SK-N-MC (cell line): ENCODE results near the gene ACTN1.

Source experiments
- DNase-seq: peaks from one replicate; pipeline ENCODE4 v3.0.0-alpha.2; 2011; ENCODE audit warnings: low read depth, low spot score
- H3K27ac ChIP-seq: fragments of 200-600 bp; sonication (generic); 2 replicates; pipeline ENCODE4 v1.5.1; 2016; ENCODE audit warnings: mixed run types
- H3K36me3 ChIP-seq: fragments of 200-600 bp; sonication (generic); 2 replicates; pipeline ENCODE4 v1.6.1; 2017; ENCODE audit warnings: antibody characterized with exemption, low read length, mixed read lengths; ENCODE audit not compliant: insufficient read depth
- H3K4me3 ChIP-seq: fragments of 200-600 bp; sonication (generic); 2 replicates; pipeline ENCODE4 v1.5.1; 2016
- H3K9ac ChIP-seq: fragments of 200-600 bp; sonication (generic); 2 replicates; pipeline ENCODE4 v1.8.0; 2017; ENCODE audit warnings: mixed run types, mixed read lengths; ENCODE audit not compliant: insufficient read length
- H3K9me3 ChIP-seq: fragments of 200-600 bp; sonication (generic); 2 replicates; pipeline ENCODE4 v1.6.1; 2017; ENCODE audit warnings: low read depth, mild to moderate bottlenecking, antibody characterized with exemption, low read length, moderate library complexity, mixed read lengths
- EZH2 ChIP-seq: fragments of 200-600 bp; sonication (generic); IDR thresholded peaks from one replicate; pipeline ENCODE4 v1.6.1; 2017; ENCODE audit warnings: antibody characterized with exemption
- FOXP2 ChIP-seq: optimal IDR thresholded peaks from 2 replicates; pipeline ENCODE3; 2011; ENCODE audit warnings: mild to moderate bottlenecking, moderate library complexity; ENCODE audit not compliant: insufficient read depth; ENCODE audit errors: extremely low read length, control extremely low read depth
- POLR2AphosphoS5 ChIP-seq: IDR thresholded peaks from 2 replicates; pipeline ENCODE4 v1.6.1; 2012; ENCODE audit warnings: mild to moderate bottlenecking, low read depth, low read length, borderline replicate concordance

The ACTN1 gene

GRCh38 chr14:68885226-68886108, 93.6 kb downstream of the ACTN1 start:
- no peak for TF ChIP-seq POLR2AphosphoS5
- no peak for TF ChIP-seq FOXP2
- no peak for TF ChIP-seq EZH2
- peaks cover 15% of the 10 kb centered on the region for H3K36me3 ChIP-seq
- no peak for DNase-seq
- H3K27ac ChIP-seq = no peak overlapping the region
- H3K9me3 ChIP-seq = no peaks in the 10 kb centered on the region
- no peak overlapping the region for H3K4me3 ChIP-seq
- H3K9ac ChIP-seq = no peak overlapping the region

- no peaks in the 10 kb centered on the region for H3K9me3 ChIP-seq
- no peak for DNase-seq
- TF ChIP-seq FOXP2 (no peak), EZH2 (no peak), POLR2AphosphoS5 (no peak)
- no peak overlapping the region for H3K27ac ChIP-seq
- no peak overlapping the region for H3K4me3 ChIP-seq
- peaks cover 15% of the 10 kb centered on the region for H3K36me3 ChIP-seq
- H3K9ac ChIP-seq = no peak overlapping the region
Measured at GRCh38 chr14:68884031-68885030, 94.8 kb downstream of the ACTN1 start.

- TF ChIP-seq POLR2AphosphoS5 = no peak
- no peak for TF ChIP-seq FOXP2
- TF ChIP-seq EZH2 = no peak
- peaks cover 5% of the 10 kb centered on the region; the same call in 1 of the 2 replicates for H3K36me3 ChIP-seq
- no peak overlapping the region for H3K9ac ChIP-seq
- no peaks in the 10 kb centered on the region for H3K9me3 ChIP-seq
- DNase-seq = no peak
- no peak overlapping the region for H3K4me3 ChIP-seq
- no peak overlapping the region for H3K27ac ChIP-seq
Measured at GRCh38 chr14:68882235-68882634, 96.9 kb downstream of the ACTN1 start.

GRCh38 chr14:68881396-68881795, 97.7 kb downstream of the ACTN1 start:
- Histone ChIP-seq H3K27ac (no peak overlapping the region), H3K9me3 (no peaks in the 10 kb centered on the region), H3K9ac (no peak overlapping the region), H3K36me3 (peaks cover 5% of the 10 kb centered on the region; the same call in 1 of the 2 replicates), H3K4me3 (no peak overlapping the region)
- no peak for DNase-seq
- no peak for TF ChIP-seq POLR2AphosphoS5

DNA sequence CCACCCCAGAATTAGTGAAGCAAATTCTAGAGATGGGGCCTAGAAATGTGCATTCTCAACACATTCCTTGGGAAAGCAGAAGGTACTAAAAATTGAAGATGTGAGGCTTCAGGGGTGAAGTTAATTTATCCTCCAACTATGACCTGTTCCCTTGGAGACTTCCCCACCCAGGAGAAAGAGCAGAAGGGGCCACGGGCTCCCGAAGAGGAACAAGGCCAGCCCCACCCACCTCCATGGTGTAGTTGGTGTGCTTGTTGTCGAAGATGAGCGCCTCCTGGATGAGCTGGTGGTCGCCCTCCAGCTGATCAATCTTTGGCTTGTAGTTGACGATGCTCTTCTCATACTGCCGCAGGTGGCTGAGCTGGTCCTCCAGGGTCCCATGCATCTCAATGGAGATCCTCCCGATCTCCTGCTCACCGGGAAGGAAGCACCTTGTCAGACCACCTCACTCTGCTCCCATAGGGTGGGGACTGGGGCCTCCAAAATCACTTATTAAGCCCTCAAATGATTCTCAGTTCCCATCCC, 98.5 kb downstream of the ACTN1 start:
- Histone ChIP-seq H3K9me3 (no peaks in the 10 kb centered on the region), H3K9ac (no peak overlapping the region), H3K27ac (no peak overlapping the region), H3K4me3 (no peak overlapping the region), H3K36me3 (peaks cover 5% of the 10 kb centered on the region; the same call in 1 of the 2 replicates)
- no peak for DNase-seq
- no peak for TF ChIP-seq POLR2AphosphoS5
- TF ChIP-seq EZH2 = no peak
- no peak for TF ChIP-seq FOXP2

DNA sequence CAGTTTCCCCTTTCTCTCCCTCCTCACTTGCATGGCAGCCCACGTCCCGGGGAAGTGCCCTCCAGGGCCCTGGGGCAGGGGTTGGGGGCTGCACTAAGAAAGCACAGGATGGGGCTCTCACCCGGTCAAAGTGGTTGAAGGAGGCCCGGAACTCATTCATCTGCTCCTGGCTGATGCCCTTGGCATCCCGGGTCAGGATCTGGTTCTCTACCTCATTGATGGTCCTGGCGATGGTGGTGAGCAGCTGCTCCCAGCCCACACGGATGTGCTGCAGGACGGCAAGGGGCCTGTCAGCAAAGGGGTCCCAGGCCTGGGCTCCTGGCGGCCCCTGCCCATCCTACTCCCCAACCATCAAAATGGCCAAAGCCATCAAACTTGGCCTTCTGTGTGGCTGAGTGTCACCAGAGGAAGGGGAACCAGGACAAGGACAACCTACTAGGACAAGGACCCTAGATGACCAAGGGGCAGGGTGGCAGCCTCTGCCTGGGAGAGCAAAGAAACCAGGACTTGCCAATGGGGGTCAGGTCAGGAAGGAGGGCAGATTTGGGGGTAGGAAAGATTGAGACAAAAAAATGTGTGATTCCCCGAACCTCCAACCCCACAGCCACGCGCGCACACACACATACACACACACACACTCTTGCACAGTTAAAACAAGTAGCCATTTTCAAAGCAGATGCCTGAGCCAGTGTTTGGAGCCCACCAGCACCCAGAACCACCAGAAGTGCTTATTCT, 99.1 kb downstream of the ACTN1 start:
- H3K36me3 ChIP-seq = peaks cover 5% of the 10 kb centered on the region; the same call in 1 of the 2 replicates

DNA sequence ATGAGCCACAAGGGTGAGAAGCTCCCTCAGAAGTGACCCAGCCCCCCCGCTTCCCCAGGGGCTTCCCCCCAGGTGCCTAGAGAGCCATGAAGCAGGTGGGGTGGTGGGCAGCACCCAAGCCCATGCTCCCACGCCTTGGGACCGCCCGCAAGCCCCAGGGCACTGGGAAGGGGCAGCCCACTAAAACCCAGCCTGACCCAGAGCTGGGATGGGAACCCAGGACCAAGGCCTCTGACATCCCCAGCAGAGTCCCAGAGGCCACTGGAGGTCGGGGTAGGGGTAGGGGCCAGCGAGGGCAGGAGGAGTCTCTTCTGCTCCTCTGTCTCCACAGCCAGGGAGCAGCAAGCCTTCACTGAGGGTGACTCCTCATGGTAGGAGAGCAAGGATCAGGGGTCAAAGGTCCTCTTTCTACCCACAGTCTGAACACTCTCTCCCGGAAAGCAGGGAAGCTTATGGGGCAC, 99.8 kb downstream of the ACTN1 start:
- no peaks in the 10 kb centered on the region for H3K9me3 ChIP-seq
- H3K27ac ChIP-seq = no peak overlapping the region
- TF ChIP-seq FOXP2 = no peak
- no peak for TF ChIP-seq EZH2
- TF ChIP-seq POLR2AphosphoS5 = no peak
- H3K4me3 ChIP-seq = no peak overlapping the region
- H3K36me3 ChIP-seq = peaks cover 5% of the 10 kb centered on the region; the same call in 1 of the 2 replicates
- H3K9ac ChIP-seq = no peak overlapping the region
- no peak for DNase-seq

More for the DNA sequence above, 99.1 kb downstream of the ACTN1 start:
- Histone ChIP-seq H3K27ac (no peak overlapping the region), H3K4me3 (no peak overlapping the region), H3K9me3 (no peaks in the 10 kb centered on the region), H3K9ac (no peak overlapping the region)
- TF ChIP-seq POLR2AphosphoS5 (no peak), EZH2 (no peak)
- no peak for DNase-seq
